ENCODE results near the gene DLG3.
"Not testable (repeated sequence)": the region's sequence is repeated elsewhere in the genome, so short reads cannot be mapped to it uniquely, and the experiment has no call there.

Gene DLG3

DNA sequence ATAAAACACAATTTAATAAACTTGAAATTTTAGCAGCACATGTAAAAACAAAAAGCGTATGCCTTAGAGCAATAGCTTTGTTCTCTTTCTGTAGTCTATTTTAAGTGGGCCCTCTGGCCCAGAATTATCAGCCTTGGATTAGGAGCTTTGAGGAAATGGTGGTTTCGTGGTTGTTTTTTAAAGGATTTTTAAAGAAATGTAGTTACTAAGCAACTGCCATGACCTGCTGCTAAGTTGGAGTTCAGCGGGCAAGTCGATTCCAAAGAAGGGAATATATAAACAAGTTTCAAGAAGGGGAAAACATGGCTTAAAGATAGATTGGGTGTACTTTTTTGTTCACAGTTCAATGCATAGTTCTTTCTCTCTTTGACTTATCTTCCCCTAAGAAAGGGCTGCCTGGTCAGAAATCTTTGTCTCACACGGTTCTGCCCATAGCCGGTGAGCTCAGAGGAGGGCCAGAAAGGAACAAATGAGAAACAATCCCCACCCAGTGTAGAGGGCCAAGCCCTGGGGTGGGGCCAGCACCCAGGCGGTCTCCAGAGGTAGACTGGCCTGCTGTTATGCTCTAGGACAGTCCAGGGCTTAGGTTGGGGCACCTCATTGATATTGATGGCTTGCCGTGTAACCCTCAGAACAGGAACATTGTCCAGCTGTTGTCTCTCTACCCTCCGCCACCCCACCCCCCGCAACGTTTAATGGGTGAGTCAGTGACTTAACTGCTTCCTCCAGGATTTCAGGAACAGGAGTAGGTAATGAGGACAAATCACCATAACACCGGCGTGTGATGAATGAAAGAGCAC is 32.5 kb downstream of the DLG3 start:
- no peak for DNase-seq (ENCODE audit: low read depth)

DNA sequence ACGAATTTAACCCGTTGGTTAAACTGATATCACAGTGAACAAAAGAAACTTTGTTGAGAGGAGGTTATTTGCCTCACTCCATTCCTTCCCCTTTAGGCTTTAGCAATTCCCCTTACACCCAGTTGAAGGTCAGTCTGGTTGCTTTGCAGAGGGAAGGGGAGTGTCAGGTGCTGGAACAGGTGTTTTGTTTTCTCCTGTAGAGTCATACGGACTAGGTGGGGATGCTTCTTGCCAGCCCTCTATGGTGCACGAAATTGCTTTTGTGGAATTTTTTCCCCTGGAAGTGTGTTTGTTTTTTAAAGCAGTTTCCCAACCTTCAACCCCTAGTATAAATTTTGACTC is 33.1 kb downstream of the DLG3 start:
- DNase-seq (ENCODE audit: low read depth), result no peak

- DNase-seq (ENCODE audit: low read depth), result no peak
Measured at GRCh38 chrX:70478526-70479245, 34.1 kb downstream of the DLG3 start.

DNA sequence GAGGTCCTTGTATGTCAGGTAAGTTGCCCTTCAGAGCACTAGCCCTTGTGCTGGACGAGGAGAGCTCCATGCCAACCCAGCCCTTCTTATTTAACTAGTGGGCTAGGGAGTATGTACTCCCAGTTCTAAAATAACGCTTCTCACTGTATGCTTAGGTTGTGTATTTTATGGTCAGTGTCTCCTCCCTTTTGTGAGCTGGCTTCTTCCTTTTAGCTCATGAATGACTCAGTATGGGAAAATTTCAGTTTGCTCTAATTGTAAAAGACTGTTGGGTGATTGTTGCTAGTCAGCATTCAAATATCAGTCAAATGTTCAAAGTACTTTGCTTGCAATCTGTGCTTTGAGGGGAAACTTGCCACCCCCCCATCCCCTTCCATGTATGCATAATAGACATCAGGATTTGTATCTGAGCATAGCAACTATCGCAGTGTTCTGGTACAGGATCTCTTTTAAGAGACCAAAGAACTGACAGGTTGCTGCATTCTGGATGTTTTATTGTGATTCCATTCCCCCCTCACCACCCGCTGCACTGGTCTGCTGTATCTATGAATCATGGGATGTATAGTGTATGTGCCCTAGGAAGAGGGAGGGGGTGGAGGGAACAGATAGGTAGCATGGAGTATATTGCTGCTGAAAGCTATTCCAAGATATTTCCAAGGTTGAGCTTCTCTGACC is 34.7 kb downstream of the DLG3 start:
- DNase-seq (ENCODE audit: low read depth), result no peak

GRCh38 chrX:70479922-70480659 is 35.5 kb downstream of the DLG3 start:
- no peak for DNase-seq (ENCODE audit: low read depth)

DNA sequence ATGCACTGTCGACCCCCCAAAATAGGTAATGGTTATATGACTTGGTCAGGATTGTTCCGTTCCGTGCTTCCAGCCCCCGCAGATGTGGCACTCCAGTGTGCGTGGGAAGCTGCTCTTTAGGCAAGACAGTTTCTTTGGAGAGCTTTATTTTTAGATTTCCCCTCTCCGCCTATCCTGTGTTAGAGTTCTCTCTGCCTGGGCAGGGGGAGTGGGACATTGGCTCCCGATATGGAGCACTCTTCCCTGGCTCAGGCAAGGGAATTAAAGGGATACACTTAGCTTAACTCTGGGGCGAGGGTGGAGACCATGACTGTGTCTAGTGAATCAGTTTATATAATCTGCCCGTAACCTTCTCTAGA is 36.0 kb downstream of the DLG3 start:
- no peak for DNase-seq (ENCODE audit: low read depth)

GRCh38 chrX:70481471-70482270 is 37.0 kb downstream of the DLG3 start:
- no peak for DNase-seq (ENCODE audit: low read depth)

DNA sequence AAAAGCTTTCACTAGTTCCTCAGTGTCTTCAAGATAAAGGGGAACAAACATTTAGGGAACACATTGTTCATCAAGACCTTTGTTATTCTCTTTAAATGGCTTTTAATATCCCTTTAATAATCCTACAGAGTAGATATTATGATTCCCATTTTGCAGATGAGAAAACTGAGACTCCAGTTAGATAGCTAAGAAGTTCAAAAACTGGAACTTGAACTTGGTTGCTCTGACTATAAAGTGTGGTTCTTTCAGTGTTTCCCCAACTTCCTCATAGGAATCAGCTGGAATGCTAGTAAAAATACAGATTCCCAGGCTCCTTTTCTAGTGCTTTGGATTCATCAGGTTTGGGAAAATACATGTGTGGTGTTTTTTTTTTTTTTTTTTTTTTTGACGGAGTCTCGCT is 37.7 kb downstream of the DLG3 start:
- DNase-seq (ENCODE audit: low read depth), result no peak

GRCh38 chrX:70485466-70485865 is 40.8 kb downstream of the DLG3 start:
- no peak for DNase-seq (ENCODE audit: low read depth)

DNA sequence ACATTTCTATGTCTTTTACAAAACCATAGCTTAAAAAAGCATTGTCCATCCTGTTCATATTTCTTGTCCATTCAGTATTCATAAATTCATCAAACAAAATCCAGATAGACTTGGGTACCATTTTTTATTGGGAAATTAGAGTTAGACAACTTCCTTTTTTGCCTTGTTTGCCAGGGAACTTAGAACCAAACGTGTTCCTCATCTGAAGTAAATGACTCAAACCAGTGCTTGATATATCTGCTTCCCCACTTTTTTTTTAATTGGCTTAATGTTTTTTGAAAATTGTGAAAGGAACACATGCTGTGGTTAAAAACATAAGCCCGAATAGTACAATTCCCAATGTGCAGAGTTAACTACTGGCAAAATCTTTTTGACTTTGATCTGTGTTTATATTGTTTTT is 44.2 kb downstream of the DLG3 start:
- DNase-seq (ENCODE audit: low read depth), result no peak

GRCh38 chrX:70494441-70494840 is 49.8 kb downstream of the DLG3 start:
- no peak for DNase-seq (ENCODE audit: low read depth)

- no peak for DNase-seq (ENCODE audit: low read depth)
Measured at GRCh38 chrX:70496491-70496890, 51.9 kb downstream of the DLG3 start.

DNA sequence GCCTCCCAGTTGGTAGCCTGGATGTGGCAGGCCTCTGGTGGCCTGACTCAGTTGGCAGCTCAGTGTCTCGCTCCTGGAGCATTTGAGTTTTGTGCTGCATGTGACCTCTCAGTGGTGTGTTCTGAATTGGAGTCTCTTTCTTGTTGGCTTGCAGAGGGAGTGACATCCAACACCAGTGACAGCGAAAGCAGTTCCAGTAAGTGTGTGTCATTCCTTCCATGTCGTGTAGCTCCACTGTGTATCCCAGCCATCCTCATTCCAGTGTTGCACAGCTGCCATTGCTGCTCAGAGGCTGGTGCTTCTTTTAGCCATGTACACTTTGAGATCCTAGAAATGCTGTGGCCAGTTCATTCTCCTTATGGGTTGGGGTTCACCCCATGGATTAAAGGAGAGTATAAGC is 52.4 kb downstream of the DLG3 start:
- no peak for DNase-seq (ENCODE audit: low read depth)

- DNase-seq (ENCODE audit: low read depth), result no peak
Measured at GRCh38 chrX:70498129-70498528, 53.5 kb downstream of the DLG3 start.

DNA sequence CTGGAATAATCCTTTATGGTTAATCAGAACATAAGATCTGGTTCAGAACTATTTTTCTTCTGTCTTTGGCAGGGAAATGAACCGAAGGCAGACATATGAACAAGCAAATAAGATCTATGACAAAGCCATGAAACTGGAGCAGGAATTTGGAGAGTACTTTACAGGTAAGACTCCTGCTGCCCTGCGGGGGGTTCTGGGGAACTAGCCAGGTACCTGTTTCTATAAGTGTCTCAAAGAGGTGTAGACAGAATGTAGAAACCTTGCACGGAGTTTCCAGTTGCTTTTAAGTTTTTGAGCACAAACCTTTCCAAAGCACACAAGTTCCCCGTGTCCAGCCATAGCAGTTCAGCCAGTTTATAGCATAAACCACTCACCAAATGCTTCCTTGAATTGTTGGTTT is 56.2 kb downstream of the DLG3 start:
- DNase-seq (ENCODE audit: low read depth), result no peak

DNA sequence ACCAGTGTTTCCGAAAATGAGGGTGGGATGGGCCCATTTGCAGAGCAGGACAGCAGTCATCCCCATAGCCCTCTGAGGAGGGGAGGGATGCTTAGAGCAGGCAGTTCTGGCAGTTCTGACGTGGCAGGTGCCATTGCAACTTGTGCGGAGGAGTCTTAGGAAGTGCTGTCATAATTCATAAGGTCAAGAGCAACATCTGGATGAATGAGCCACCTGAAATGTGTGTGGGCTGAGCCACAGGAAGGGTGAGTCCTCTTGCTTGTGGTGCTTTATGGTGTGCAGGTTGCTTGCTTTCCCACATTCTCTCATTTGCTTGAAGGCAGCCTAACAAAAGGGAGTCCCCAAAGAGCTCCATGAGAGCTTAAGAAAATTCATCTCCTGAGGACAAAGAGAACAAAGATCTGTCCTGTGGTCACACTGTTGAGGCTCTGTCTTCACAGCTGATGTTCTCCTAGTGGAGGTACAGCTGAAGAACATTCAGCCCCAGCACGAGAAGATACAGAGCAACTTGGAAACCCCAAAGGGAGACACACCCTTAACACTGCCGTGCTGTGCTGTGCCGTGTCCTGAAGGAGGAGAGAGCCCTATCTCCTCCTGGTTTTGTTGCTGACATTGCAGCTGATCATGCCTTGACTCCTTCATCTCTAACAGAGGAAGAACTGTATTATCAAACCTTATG is 60.3 kb downstream of the DLG3 start:
- peak; percentile 15 for DNase-seq (ENCODE audit: low read depth)

DNA sequence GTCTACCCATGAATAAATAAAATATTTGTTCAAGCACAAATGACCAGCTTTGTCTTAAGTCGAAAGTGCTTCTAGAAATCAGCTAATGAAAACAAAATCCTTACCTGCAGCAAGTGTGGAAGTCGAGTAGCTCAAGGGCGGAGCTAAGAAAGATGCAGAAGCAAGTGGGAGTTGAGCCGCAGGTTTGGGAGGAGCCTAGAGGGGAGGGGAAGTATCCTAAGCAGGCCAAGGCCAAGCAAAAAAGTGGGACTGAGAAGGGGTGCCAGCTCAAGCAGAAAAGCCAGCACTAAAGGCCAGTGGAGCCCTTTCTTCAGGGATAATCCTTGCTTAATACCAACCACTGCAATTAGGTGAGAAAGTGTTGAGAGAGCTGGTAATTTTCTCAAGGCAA is 60.8 kb downstream of the DLG3 start:
- no peak for DNase-seq (ENCODE audit: low read depth)

DNA sequence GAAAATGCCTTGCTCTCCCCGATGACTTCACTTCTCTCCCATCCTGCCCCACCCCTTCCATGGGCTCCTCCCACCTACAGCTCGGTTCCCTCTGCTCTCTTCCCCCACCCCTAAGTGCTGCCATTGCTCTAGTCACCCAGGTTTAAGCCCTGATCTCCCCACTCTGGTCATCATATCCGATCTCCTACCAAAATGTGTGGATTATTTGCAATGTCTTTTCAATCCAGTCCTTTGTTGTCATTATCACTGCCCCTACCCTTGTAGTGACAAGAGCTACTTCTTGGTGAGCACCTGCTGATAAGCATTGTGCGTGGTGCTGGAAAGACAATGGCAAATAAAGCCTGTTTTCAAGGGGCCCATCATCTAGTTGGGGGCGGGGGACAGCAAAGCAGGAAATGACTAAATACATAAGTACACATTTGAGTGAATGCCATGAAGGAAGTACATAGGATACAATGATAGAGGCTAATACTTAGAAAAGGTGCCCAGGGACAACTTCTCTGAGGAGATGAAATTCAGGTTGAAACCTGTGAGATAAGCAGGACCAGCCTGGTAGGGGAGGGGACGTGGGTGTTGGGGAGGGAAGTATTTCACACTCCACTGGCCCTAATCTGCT is 63.8 kb downstream of the DLG3 start:
- no peak for DNase-seq (ENCODE audit: low read depth)

- no peak for DNase-seq (ENCODE audit: low read depth)
Measured at GRCh38 chrX:70509078-70509477, 64.4 kb downstream of the DLG3 start.

DNA sequence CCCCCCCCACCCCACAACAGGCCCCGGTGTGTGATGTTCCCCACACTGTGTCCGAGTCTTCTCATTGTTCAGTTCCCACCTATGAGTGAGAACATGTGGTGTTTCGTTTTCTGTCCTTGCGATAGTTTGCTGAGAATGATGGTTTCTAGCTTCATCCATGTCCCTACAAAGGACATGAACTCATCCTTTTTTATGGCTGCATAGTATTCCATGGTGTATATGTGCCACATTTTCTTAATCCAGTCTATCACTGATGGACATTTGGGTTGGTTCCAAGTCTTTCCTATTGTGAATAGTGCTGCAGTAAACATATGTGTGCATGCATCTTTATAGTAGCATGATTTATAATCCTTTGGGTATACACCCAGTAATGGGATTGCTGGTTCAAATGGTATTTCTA is 70.6 kb downstream of the DLG3 start:
- DNase-seq (ENCODE audit: low read depth), result not testable (repeated sequence)

- not testable (repeated sequence) for DNase-seq (ENCODE audit: low read depth)
Measured at GRCh38 chrX:70515692-70516091, 71.1 kb downstream of the DLG3 start.

Data from activated T-cell treated with anti-CD3 and anti-CD28 coated beads for 48 hours (primary cell).